Sigmoid colon (tissue), 7 donors: ENCODE measurements around the gene FCGBP. TPM values are rescaled to one million over a fixed set of nuclear protein-coding genes. Genes with fewer than 3 reads are reported as not detected.
A peak's percentile ranks its signal among the peaks of the same experiment; 100 is the strongest.
"Not testable (repeated sequence)": the region's sequence is repeated elsewhere in the genome, so short reads cannot be mapped to it uniquely, and the experiment has no call there.

ENCODE experiments used
- DNase-seq: peaks from one replicate; pipeline ENCODE4 v3.0.0-alpha.2; 2019
- H3K27ac ChIP-seq, 4 donors: fragments of 200-600 bp; sonication (generic); one replicate each; pipeline ENCODE4 v1.5.1; 2016 to 2019; ENCODE audit warnings: mild to moderate bottlenecking in 1 of 4
- H3K27me3 ChIP-seq, 3 donors: fragments of 200-600 bp; sonication (generic); one replicate each; pipeline ENCODE4 v1.5.1; 2019; ENCODE audit warnings: mild to moderate bottlenecking in 1 of 3
- H3K36me3 ChIP-seq, 4 donors: fragments of 200-600 bp; sonication (generic); one replicate each; pipeline ENCODE4 v1.5.1; 2016 to 2019
- H3K4me1 ChIP-seq, 4 donors: fragments of 200-600 bp; sonication (generic); one replicate each; pipeline ENCODE4 v1.5.1; 2017 to 2019
- H3K4me3 ChIP-seq, 4 donors: fragments of 200-600 bp; sonication (generic); one replicate each; pipeline ENCODE4 v1.5.1; 2017 to 2019; ENCODE audit warnings: mild to moderate bottlenecking in 2 of 4, moderate library complexity in 1 of 4
- H3K9me3 ChIP-seq, 4 donors: fragments of 200-600 bp in 3 of 4; sonication (generic) in 3 of 4; one replicate each; pipeline versions ENCODE4 v1.5.1 to v1.6.1; 2013 to 2019
- EP300 ChIP-seq, 4 donors: sonication (generic); formaldehyde crosslinking; IDR thresholded peaks; one replicate each; pipeline ENCODE4 v1.6.1; 2017; ENCODE audit warnings: antibody characterized with exemption in 4 of 4
- POLR2A ChIP-seq, 2 donors: fragments of 450-650 bp; IDR thresholded peaks; one replicate each; pipeline ENCODE4 v1.6.1; 2016; ENCODE audit warnings: antibody characterized with exemption in 2 of 2, mild to moderate bottlenecking in 2 of 2, moderate library complexity in 2 of 2
- POLR2AphosphoS5 ChIP-seq, 4 donors: sonication (generic); formaldehyde crosslinking; IDR thresholded peaks; one replicate each; pipeline ENCODE4 v1.6.1; 2017; ENCODE audit warnings: antibody characterized with exemption in 4 of 4
- WGBS, 2 donors: extraction: QIAGEN DNeasy Blood & Tissue Kit; methylation state at CpG; one replicate each; pipeline ENCODE4 v1.1.7; 2013; 5-methylcytosine and 5-hydroxymethylcytosine counted together
- intact Hi-C: fragments of 100-400 bp; cut with DNase I; formaldehyde crosslinking; loops from one replicate; pipeline ENCODE4 v1.15.1; 2023
- polyA plus RNA-seq, 3 donors: library from polyadenylated mRNA; stranded (reverse); fragments of 200-250 nt; gene quantifications; one replicate each; pipeline ENCODE4 v1.2.3, GENCODE V29; 2013
- total RNA-seq, 4 donors: library from RNA; depleted of rRNA; stranded (reverse); fragments of >200 nt; gene quantifications; one replicate each; pipeline ENCODE4 v1.1.0, GENCODE V29; 2016
- TF ChIP-seq, protein P1 (sequence below), 4 experiments: fragments of 450-650 bp in 3 of 4; fragments of 200-600 bp in 1 of 4; IDR thresholded peaks; one replicate each; pipeline ENCODE4 v1.5.1; 2016 to 2019; ENCODE audit warnings: antibody characterized with exemption in 4 of 4, mild to moderate bottlenecking in 3 of 4, moderate library complexity in 2 of 4
- donor health status: healthy with polysubstance abuse.
- donor health status: Bipolar disorder and iron deficiency.
- donor health status: healthy.

The FCGBP gene
- total and polyA plus RNA-seq, 7 donors, result 7.5 to 713 (median 83.5) TPM

GRCh38 chr19:39963898-39964297, 29.5 kb upstream of the FCGBP start:
- 43 to 56% methylated on average over 3 of the region's 3 CpGs for WGBS, 2 donors
- no peak overlapping the region for H3K27ac ChIP-seq
- H3K36me3 ChIP-seq, result no peaks in the 10 kb centered on the region
- no peak overlapping the region for H3K4me3 ChIP-seq
- TF ChIP-seq, protein P1, sequence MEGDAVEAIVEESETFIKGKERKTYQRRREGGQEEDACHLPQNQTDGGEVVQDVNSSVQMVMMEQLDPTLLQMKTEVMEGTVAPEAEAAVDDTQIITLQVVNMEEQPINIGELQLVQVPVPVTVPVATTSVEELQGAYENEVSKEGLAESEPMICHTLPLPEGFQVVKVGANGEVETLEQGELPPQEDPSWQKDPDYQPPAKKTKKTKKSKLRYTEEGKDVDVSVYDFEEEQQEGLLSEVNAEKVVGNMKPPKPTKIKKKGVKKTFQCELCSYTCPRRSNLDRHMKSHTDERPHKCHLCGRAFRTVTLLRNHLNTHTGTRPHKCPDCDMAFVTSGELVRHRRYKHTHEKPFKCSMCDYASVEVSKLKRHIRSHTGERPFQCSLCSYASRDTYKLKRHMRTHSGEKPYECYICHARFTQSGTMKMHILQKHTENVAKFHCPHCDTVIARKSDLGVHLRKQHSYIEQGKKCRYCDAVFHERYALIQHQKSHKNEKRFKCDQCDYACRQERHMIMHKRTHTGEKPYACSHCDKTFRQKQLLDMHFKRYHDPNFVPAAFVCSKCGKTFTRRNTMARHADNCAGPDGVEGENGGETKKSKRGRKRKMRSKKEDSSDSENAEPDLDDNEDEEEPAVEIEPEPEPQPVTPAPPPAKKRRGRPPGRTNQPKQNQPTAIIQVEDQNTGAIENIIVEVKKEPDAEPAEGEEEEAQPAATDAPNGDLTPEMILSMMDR (IDR thresholded peaks at IDR 0.05), result no peak
- TF ChIP-seq POLR2AphosphoS5 (IDR thresholded peaks at IDR 0.05), result no peak
- no peak for TF ChIP-seq POLR2A (IDR thresholded peaks at IDR 0.05)
- TF ChIP-seq EP300 (IDR thresholded peaks at IDR 0.05), result no peak
- no peaks in the 10 kb centered on the region for H3K9me3 ChIP-seq
- H3K27me3 ChIP-seq, result no peaks in the 10 kb centered on the region
- H3K4me1 ChIP-seq, result no peaks in the 10 kb centered on the region
- DNase-seq, result no peak
- intact Hi-C loops, result no loop called here

- H3K27ac ChIP-seq, H3K9me3 ChIP-seq, H3K27me3 ChIP-seq, H3K36me3 ChIP-seq, intact Hi-C loops, H3K4me3 ChIP-seq, DNase-seq, H3K4me1 ChIP-seq: not testable (repeated sequence)
- WGBS, 2 donors, result 64 to 86% methylated on average over 9 to 10 of the region's 13 CpGs
These were observed 25.0 kb upstream of the FCGBP start for GRCh38 chr19:39959407-39959806.

GRCh38 chr19:39958942-39959341, 24.5 kb upstream of the FCGBP start:
- H3K4me3 ChIP-seq, H3K9me3 ChIP-seq, intact Hi-C loops, H3K27ac ChIP-seq, H3K36me3 ChIP-seq, H3K4me1 ChIP-seq, H3K27me3 ChIP-seq, DNase-seq: not testable (repeated sequence)
- 69 to 92% methylated on average over 3 of the region's 3 CpGs for WGBS, 2 donors

GRCh38 chr19:39957886-39958285, 23.5 kb upstream of the FCGBP start:
- H3K27me3 ChIP-seq, H3K4me3 ChIP-seq, H3K36me3 ChIP-seq, H3K27ac ChIP-seq, H3K9me3 ChIP-seq, intact Hi-C loops, DNase-seq, H3K4me1 ChIP-seq: not testable (repeated sequence)
- WGBS, 2 donors, result 79 to 91% methylated on average over 5 of the region's 5 CpGs

DNA sequence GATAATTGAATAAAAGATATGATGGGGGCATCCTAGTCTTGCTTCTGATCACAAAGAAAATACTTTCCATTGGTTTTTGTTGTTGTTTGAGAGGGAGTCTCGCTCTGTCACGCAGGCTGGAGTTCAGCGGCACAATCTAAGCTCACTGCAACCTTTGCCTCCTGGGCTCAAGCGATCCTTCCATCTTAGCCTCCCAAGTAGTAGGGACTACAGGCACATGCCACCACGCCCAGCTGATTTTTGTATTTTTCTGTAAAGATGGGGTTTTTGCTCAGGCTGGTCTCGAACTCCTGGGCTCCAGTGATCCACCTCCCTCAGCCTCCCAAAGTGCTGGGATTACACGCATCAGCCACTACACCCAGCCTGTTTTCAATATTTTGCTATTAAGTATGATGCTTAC, 19.5 kb upstream of the FCGBP start:
- Histone ChIP-seq H3K27me3 (no peaks in the 10 kb centered on the region), H3K4me3 (no peak overlapping the region), H3K4me1 (no peaks in the 10 kb centered on the region), H3K36me3 (no peaks in the 10 kb centered on the region), H3K9me3 (no peaks in the 10 kb centered on the region), H3K27ac (no peak overlapping the region)
- intact Hi-C loops, result no loop called here
- WGBS, 2 donors, result 79 to 95% methylated on average over 7 of the region's 7 CpGs
- no peak for DNase-seq
- TF ChIP-seq, protein P1 (IDR thresholded peaks at IDR 0.05), result no peak
- no peak for TF ChIP-seq POLR2A (IDR thresholded peaks at IDR 0.05)
- no peak for TF ChIP-seq POLR2AphosphoS5 (IDR thresholded peaks at IDR 0.05)
- TF ChIP-seq EP300 (IDR thresholded peaks at IDR 0.05), result no peak

- Histone ChIP-seq H3K27me3 (peaks cover 0 to 6% (median 0%) of the 10 kb centered on the region in 3 donors), H3K4me1 (no peaks in the 10 kb centered on the region), H3K4me3 (no peak overlapping the region), H3K9me3 (no peaks in the 10 kb centered on the region), H3K27ac (no peak overlapping the region), H3K36me3 (no peaks in the 10 kb centered on the region)
- 33 to 63% methylated on average over 3 of the region's 3 CpGs for WGBS, 2 donors
- intact Hi-C loops, result no loop called here
- TF ChIP-seq POLR2A (IDR thresholded peaks at IDR 0.05), result no peak
- no peak for TF ChIP-seq POLR2AphosphoS5 (IDR thresholded peaks at IDR 0.05)
- TF ChIP-seq EP300 (IDR thresholded peaks at IDR 0.05), result no peak
- TF ChIP-seq, protein P1 (IDR thresholded peaks at IDR 0.05), result no peak
- DNase-seq, result peak; percentile 24
These were observed 17.3 kb upstream of the FCGBP start for GRCh38 chr19:39951686-39952085.
